Measurements from ENCODE around the gene CORO6. TPM values are rescaled to one million over a fixed set of nuclear protein-coding genes. Genes with fewer than 3 reads are reported as not detected.

The CORO6 gene
- total and polyA plus RNA-seq, 2 of the 4 experiments (the other 2 are of a cell fraction) = 3.4 to 7.6 TPM

DNA sequence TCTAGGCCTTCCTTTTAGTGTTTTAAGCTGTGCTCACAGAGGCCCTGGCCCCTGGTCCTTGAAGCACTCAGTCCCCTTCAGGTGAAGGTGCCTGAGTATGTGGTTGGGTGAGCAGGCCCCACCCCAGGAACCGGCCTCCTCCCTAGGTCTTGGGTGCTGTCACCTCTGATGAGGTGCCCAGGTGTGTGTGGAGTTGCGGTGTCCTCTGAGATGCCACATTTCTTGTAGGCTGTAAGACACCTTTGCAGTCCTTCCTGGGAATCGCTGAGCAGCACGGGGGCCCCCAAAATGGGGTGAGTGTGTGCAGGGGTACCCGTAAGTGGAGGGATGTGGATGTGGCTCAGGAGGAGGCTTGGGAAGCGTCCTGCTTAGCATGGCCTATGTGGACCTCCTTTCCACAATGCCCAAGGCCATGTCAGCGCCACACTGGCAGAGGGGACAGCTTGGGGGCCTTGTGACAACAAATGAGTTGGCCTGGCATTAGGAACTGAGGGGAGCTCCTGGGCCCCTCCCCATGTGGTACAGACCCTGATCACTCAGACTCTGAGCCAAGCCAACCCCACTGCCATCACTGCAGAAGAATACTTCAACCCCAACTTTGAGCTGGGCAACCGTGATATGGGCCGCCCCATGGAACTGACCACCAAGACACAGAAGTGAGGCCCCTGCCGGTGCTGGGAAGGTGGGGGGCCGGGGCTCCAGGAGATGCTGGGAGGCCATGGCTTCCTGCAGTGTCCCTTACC lies 11.2 kb downstream of the CORO6 start:
- Histone ChIP-seq H3K36me3 (ENCODE audit: control insufficient read depth, insufficient read depth, low read length) (peaks cover 2% of the 10 kb centered on the region; the same call in 1 of the 2 replicates), H2BK5ac (ENCODE audit: low read depth, low read length, poor library complexity, severe bottlenecking) (no peak overlapping the region), H3K9ac (ENCODE audit: low read depth, low read length) (no peak overlapping the region), H3K9me1 (ENCODE audit: insufficient read depth, low read length) (peaks cover 8% of the 10 kb centered on the region; the same call in 1 of the 2 replicates), H4K5ac (ENCODE audit: low read depth, low read length) (no peak overlapping the region), H2BK15ac (ENCODE audit: low read depth, low read length) (no peak overlapping the region), H2BK20ac (ENCODE audit: low read depth, low read length) (no peak overlapping the region), H3K9me3 (ENCODE audit: control insufficient read depth, insufficient read depth, low read length) (no peaks in the 10 kb centered on the region), H3K79me1 (ENCODE audit: low read depth in 1 of 2, low read length in 2 of 2) (0 out of 4 replicates have a peak, but pooled peaks cover 0 to 2% of the 10 kb centered on the region in 2 experiments), H3K23ac (ENCODE audit: low read depth, low read length) (no peak overlapping the region), H2AFZ (replicated peaks; ENCODE audit: low read length, poor library complexity) (no peak overlapping the region), H3K4ac (ENCODE audit: low read depth, low read length) (no peak overlapping the region), H3K27me3 (ENCODE audit: control insufficient read depth, insufficient read depth, low read length) (no peaks in the 10 kb centered on the region; the same call in 1 of the 2 replicates), H3K4me3 (ENCODE audit: insufficient read depth, low read depth, low read length) (no peak overlapping the region), H4K20me1 (ENCODE audit: insufficient read depth, low read length) (no peaks in the 10 kb centered on the region; the same call in 1 of the 2 replicates), H3K56ac (ENCODE audit: extremely low read depth, insufficient read depth, low read length) (no peak overlapping the region), H3K27ac (ENCODE audit: insufficient read depth, low read length) (no peak overlapping the region), H3K4me1 (ENCODE audit: control insufficient read depth, insufficient read depth, low read length) (no peaks in the 10 kb centered on the region), H2AK5ac (ENCODE audit: low read depth, low read length) (no peak overlapping the region), H2BK120ac (ENCODE audit: low read depth, low read length) (no peak overlapping the region), H4K91ac (ENCODE audit: insufficient read depth, low read depth, low read length) (no peak overlapping the region), H2AK9ac (replicated peaks; ENCODE audit: low read depth, low read length, poor library complexity) (peak overlapping the region; percentile 28), H3K14ac (replicated peaks; ENCODE audit: low read depth, low read length) (no peak overlapping the region), H4K8ac (ENCODE audit: low read depth in 2 of 2, low read length in 2 of 2) (no peak overlapping the region), H3K4me2 (ENCODE audit: low read depth, low read length) (no peak overlapping the region), H3K18ac (ENCODE audit: low read depth, low read length) (no peak overlapping the region)
- ATAC-seq (ENCODE audit: low read depth) (no peak), DNase-seq (no peak)
- in situ Hi-C loops (cut with MboI; ENCODE audit: low sequenced_read_pairs) = no loop called here
- 100% methylated on average over 1 of the region's 11 CpGs; no CpG with 5 or more reads in 1 of the 2 experiments for WGBS, 2 experiments (ENCODE audit: extremely low coverage in 2 of 2, insufficient read length in 1 of 2)
- intact Hi-C loops (cut with micrococcal nuclease) = no loop called here
- dilution Hi-C loops (cut with HindIII; ENCODE audit: low sequenced_read_pairs, unreplicated experiment) = no loop called here
- TF ChIP-seq FOS (IDR thresholded peaks at IDR 0.05; ENCODE audit: low read depth, low read length) (no peak), RAD21 (IDR thresholded peaks at IDR 0.05; ENCODE audit: low read length) (no peak), MXI1 (IDR thresholded peaks at IDR 0.05; ENCODE audit: borderline replicate concordance, low read depth, low read length) (no peak), SMC3 (IDR thresholded peaks at IDR 0.05; ENCODE audit: low read depth, low read length) (no peak), RCOR1 (IDR thresholded peaks at IDR 0.05; ENCODE audit: insufficient replicate concordance, low read length) (no peak), MAFK (IDR thresholded peaks at IDR 0.05; ENCODE audit: low read depth, low read length) (no peak), CTCF (conservative IDR thresholded peaks at IDR 0.05; ENCODE audit: low read depth, low read length) (no peak), MAZ (IDR thresholded peaks at IDR 0.05; ENCODE audit: borderline replicate concordance, low read depth, low read length) (no peak), CEBPB (IDR thresholded peaks at IDR 0.05; ENCODE audit: low read depth, low read length) (no peak)
- TF ChIP-seq, protein P1, sequence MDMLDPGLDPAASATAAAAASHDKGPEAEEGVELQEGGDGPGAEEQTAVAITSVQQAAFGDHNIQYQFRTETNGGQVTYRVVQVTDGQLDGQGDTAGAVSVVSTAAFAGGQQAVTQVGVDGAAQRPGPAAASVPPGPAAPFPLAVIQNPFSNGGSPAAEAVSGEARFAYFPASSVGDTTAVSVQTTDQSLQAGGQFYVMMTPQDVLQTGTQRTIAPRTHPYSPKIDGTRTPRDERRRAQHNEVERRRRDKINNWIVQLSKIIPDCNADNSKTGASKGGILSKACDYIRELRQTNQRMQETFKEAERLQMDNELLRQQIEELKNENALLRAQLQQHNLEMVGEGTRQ (IDR thresholded peaks at IDR 0.05; ENCODE audit: low read depth, low read length) = no peak
- TF ChIP-seq, protein P2, sequence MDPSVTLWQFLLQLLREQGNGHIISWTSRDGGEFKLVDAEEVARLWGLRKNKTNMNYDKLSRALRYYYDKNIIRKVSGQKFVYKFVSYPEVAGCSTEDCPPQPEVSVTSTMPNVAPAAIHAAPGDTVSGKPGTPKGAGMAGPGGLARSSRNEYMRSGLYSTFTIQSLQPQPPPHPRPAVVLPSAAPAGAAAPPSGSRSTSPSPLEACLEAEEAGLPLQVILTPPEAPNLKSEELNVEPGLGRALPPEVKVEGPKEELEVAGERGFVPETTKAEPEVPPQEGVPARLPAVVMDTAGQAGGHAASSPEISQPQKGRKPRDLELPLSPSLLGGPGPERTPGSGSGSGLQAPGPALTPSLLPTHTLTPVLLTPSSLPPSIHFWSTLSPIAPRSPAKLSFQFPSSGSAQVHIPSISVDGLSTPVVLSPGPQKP (IDR thresholded peaks at IDR 0.05; ENCODE audit: borderline replicate concordance, low read depth, low read length) = no peak
- CTCF ChIA-PET = no interaction called here
- BruUV-seq (replicated peaks) = no TSS peak
- POLR2A ChIA-PET (ENCODE audit: unreplicated experiment) = no interaction called here
